HEK293 (cell line): Measurements from ENCODE around the gene ALDH3A1.
A peak's percentile ranks its signal among the peaks of the same experiment; 100 is the strongest.

Source experiments
- CTCF ChIA-PET: fragments of 350-600 bp; formaldehyde crosslinking; extraction: SDS; loops from one replicate; lab custom pipeline; 2021; ENCODE audit warnings: antibody characterized with exemption; lab: Yijun Ruan, JAX
- POLR2A ChIA-PET: fragments of 300-600 bp; formaldehyde crosslinking; extraction: SDS; loops from one replicate; lab custom pipeline; 2020; ENCODE audit warnings: antibody characterized with exemption, inconsistent platforms; lab: Yijun Ruan, JAX
- H3K27ac ChIP-seq: fragments of 200-500 bp; sonication (Bioruptor generic); 2 replicates; pipeline ENCODE4 v1.5.1; 2014; ENCODE audit warnings: low read depth, low read length, control low read depth, inconsistent platforms; ENCODE audit errors: extremely low read depth
- H3K36me3 ChIP-seq, 2 experiments: fragments of 200-500 bp in 1 of 2; sonication (Bioruptor generic) in 1 of 2; 1 replicate in 1 of 2; 2 replicates in 1 of 2; pipeline ENCODE4 v1.5.1; 2014 to 2017; ENCODE audit warnings: inconsistent platforms in 2 of 2, low read length in 2 of 2; ENCODE audit not compliant: control insufficient read depth in 2 of 2, insufficient read depth in 1 of 2
- H3K4me1 ChIP-seq: fragments of 200-500 bp; sonication (Bioruptor generic); 2 replicates; pipeline ENCODE4 v1.5.1; 2014; ENCODE audit warnings: mild to moderate bottlenecking, low read length, inconsistent platforms; ENCODE audit not compliant: control insufficient read depth, insufficient read depth
- H3K4me3 ChIP-seq: 2 replicates; pipeline ENCODE4 v1.5.1; 2011; ENCODE audit warnings: low read depth, mild to moderate bottlenecking, control low read depth, low read length, moderate library complexity
- H3K9me3 ChIP-seq: fragments of 200-500 bp; sonication (Bioruptor generic); 2 replicates; pipeline ENCODE4 v1.5.1; 2014; ENCODE audit warnings: low read depth, low read length, inconsistent platforms; ENCODE audit not compliant: control insufficient read depth, insufficient read depth
- BCL11A ChIP-seq: fragments of 450-650 bp; formaldehyde crosslinking; IDR thresholded peaks from 2 replicates; pipeline ENCODE4 v1.5.1; 2016; ENCODE audit warnings: low read depth, missing biosample characterization, missing genetic modification characterization
- PRDM1 ChIP-seq: fragments of 450-650 bp; formaldehyde crosslinking; IDR thresholded peaks from 2 replicates; pipeline ENCODE4; 2016; ENCODE audit warnings: missing biosample characterization, missing genetic modification characterization
- SETDB1 ChIP-seq: IDR thresholded peaks from one replicate; pipeline ENCODE4 v1.6.1; 2017; ENCODE audit warnings: mild to moderate bottlenecking, low read length, moderate library complexity, mixed read lengths; ENCODE audit not compliant: insufficient read length
- ZBTB17 ChIP-seq: fragments of 450-650 bp; formaldehyde crosslinking; IDR thresholded peaks from 2 replicates; pipeline ENCODE4 v1.5.1; 2016; ENCODE audit warnings: missing biosample characterization, missing genetic modification characterization
- ZFHX2 ChIP-seq: fragments of 450-650 bp; formaldehyde crosslinking; conservative IDR thresholded peaks from 2 replicates; pipeline ENCODE4 v1.5.1; 2016; ENCODE audit warnings: missing biosample characterization, missing genetic modification characterization
- ZFP37 ChIP-seq: fragments of 450-650 bp; formaldehyde crosslinking; IDR thresholded peaks from 2 replicates; pipeline ENCODE4 v1.5.1; 2016; ENCODE audit warnings: missing biosample characterization, missing genetic modification characterization
- ZNF114 ChIP-seq: fragments of 450-650 bp; formaldehyde crosslinking; IDR thresholded peaks from 2 replicates; pipeline ENCODE4 v1.5.0; 2017; ENCODE audit warnings: missing biosample characterization, missing genetic modification characterization
- ZNF133 ChIP-seq: fragments of 450-650 bp; formaldehyde crosslinking; IDR thresholded peaks from 2 replicates; pipeline ENCODE4 v1.5.1; 2016; ENCODE audit warnings: missing biosample characterization, missing genetic modification characterization
- ZNF138 ChIP-seq: fragments of 450-650 bp; formaldehyde crosslinking; IDR thresholded peaks from 2 replicates; pipeline ENCODE4 v1.5.1; 2016; ENCODE audit warnings: missing biosample characterization, missing genetic modification characterization, borderline replicate concordance
- ZNF544 ChIP-seq: fragments of 450-650 bp; formaldehyde crosslinking; IDR thresholded peaks from 2 replicates; pipeline ENCODE4 v1.5.0; 2017; ENCODE audit warnings: missing biosample characterization, missing genetic modification characterization
- ZNF76 ChIP-seq: fragments of 450-650 bp; formaldehyde crosslinking; IDR thresholded peaks from 2 replicates; pipeline ENCODE4; 2016; ENCODE audit warnings: low read depth, missing biosample characterization, missing genetic modification characterization, borderline replicate concordance
- TF ChIP-seq, protein P1 (sequence below): fragments of 450-650 bp; formaldehyde crosslinking; IDR thresholded peaks from 2 replicates; pipeline ENCODE4 v1.5.1; 2017; ENCODE audit warnings: missing biosample characterization, missing genetic modification characterization

Gene ALDH3A1

DNA sequence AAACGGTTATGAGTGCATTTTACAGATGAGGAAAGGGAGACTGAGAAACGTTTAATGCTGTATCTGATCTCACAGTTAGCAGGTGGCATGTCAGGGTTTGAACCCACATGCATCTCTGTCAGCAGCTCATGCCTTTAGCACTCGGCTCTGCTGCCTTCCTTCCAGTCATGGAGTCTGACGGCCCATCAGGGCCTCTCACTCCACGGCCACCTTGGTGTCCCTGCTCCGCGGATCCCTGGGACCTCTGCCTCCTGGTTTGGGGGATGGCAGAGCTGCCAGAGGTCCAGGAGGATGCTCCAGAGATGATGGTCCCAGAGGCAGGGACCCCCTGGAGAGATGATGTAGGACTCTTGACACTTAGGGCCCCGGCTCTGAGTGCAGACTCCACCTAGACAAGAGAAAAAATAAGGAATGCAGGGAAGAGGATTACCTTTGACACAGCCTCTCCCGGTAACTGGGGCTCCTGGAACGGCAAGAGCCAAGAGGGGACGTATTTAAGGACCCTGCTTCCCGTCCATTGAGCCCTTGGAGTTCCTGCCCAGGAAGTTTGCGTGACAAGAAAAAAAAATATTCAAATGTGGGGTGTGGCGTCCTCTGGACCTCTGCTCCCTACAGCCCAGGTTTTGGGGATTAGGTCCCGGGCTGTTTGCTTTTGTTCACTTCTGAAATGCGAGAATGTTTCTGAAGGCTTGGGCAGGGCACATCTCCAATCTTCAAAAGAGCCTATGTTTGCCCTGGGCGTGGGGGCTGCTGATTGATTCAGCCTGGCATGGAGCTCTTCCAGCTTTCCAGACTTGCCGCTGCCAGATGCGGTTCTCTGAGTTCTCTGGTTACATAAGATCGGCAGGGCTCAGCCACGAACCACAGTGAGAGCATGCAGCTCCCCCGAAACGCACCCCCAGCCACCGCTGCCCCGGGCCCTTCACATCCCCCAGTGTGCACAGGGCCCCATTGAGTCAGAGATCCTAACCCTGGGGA, at the start of gene ALDH3A1:
TSS of gene ALDH3A1 (minus strand) at position 470 of the 978 bp plus-strand sequence. CDS start 3,169 bp downstream, outside the sequence.
- ChIA-PET CTCF (interaction anchor here (0.6 to 1.6 kb wide), 6 partner anchors 14 to 321 kb away, joined by 3 to 13 read pairs (median 4); no protein-coding TSS in a partner anchor), POLR2A (no interaction called here)
- H3K9me3 ChIP-seq: no peaks in the 10 kb centered on the region
- TF ChIP-seq BCL11A (tag by site-specific recombination) (no peak), ZFP37 (tag by site-specific recombination) (no peak), ZBTB17 (tag by site-specific recombination) (0 out of 2 replicates have a peak, but pooled peaks have one; percentile 23), ZNF544 (no peak)
- TF ChIP-seq, protein P1, sequence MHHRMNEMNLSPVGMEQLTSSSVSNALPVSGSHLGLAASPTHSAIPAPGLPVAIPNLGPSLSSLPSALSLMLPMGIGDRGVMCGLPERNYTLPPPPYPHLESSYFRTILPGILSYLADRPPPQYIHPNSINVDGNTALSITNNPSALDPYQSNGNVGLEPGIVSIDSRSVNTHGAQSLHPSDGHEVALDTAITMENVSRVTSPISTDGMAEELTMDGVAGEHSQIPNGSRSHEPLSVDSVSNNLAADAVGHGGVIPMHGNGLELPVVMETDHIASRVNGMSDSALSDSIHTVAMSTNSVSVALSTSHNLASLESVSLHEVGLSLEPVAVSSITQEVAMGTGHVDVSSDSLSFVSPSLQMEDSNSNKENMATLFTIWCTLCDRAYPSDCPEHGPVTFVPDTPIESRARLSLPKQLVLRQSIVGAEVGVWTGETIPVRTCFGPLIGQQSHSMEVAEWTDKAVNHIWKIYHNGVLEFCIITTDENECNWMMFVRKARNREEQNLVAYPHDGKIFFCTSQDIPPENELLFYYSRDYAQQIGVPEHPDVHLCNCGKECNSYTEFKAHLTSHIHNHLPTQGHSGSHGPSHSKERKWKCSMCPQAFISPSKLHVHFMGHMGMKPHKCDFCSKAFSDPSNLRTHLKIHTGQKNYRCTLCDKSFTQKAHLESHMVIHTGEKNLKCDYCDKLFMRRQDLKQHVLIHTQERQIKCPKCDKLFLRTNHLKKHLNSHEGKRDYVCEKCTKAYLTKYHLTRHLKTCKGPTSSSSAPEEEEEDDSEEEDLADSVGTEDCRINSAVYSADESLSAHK (tag by site-specific recombination): no peak
- H3K4me1 ChIP-seq: peaks cover 3% of the 10 kb centered on the region; the same call in 1 of the 2 replicates
- H3K4me3 ChIP-seq: no peak within 1 kb of the TSS
- H3K27ac ChIP-seq: no peak within 1 kb of the TSS
- no peaks in the 10 kb centered on the region for H3K36me3 ChIP-seq

DNA sequence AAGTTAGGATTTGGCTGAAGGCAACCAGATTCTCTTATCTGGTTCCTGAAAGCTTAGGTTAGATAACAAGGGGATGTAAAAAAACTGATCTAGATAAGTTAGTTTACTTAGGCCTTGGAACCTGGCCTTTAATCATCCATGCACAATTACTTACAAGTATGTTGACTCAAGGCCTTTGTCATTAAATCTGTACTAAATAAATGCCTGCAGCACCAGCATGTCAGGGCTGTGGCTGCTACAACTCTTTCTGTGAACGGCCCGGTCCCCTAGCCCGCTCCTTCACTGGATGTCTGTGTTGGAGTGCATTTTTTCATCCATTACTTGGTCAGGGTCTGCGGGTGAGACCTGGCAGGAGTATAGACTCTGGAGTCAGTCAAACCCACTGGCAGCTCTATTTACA, 48.4 kb upstream of the ALDH3A1 start:
- H3K4me1 ChIP-seq: 0 out of 2 replicates have a peak, but pooled peaks cover 3% of the 10 kb centered on the region
- peaks cover 82 to 93% of the 10 kb centered on the region in 2 experiments for H3K36me3 ChIP-seq
- H3K9me3 ChIP-seq: no peaks in the 10 kb centered on the region
- TF ChIP-seq SETDB1 (peak; percentile 78), ZNF138 (tag by site-specific recombination) (no peak)
- POLR2A ChIA-PET: no interaction called here
- H3K27ac ChIP-seq: no peak overlapping the region; the same call in 1 of the 2 replicates
- no peak overlapping the region for H3K4me3 ChIP-seq
- CTCF ChIA-PET: interaction anchor here (0.5 to 1.6 kb wide), 3 partner anchors 16 to 30 kb away, joined by 3 read pairs; no protein-coding TSS in a partner anchor

DNA sequence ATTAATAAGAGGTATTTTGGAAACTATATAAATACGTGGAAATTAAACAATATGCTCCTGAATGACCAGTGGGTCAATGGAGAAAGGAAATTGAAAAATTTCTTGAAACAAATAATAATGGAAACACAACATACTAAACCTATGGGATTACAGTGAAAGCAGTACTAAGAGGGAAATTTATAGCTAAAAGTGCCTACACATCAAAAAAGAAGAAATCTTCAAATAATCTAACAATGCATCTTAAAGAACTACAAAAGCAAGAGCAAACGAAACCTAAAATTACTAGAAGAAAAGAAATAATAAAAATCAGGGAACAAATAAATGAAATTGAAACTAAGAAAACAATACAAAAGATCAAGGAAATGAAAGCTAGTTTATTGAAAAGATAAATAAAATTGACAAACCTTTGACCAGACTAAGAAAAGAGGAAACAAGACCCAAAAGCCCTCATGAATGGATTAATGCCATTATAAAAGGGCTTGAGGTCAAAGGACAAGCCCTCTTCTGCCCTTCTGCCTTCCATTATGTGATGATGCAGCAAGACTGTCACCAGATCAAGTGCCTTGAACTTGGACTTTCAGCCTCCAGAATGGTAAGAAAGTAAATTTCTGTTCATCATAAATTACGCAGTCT, 43.9 kb upstream of the ALDH3A1 start:
- 0 out of 2 replicates have a peak, but pooled peaks cover 3% of the 10 kb centered on the region for H3K4me1 ChIP-seq
- H3K4me3 ChIP-seq: no peak overlapping the region
- H3K9me3 ChIP-seq: no peaks in the 10 kb centered on the region
- H3K36me3 ChIP-seq: peaks cover 70 to 83% of the 10 kb centered on the region in 2 experiments
- H3K27ac ChIP-seq: no peak overlapping the region; the same call in 1 of the 2 replicates
- ChIA-PET POLR2A (interaction anchor here (1.0 kb wide), 1 partner anchor 47 kb away, joined by 4 read pairs; no protein-coding TSS in a partner anchor), CTCF (interaction anchor here (1.0 to 1.4 kb wide), 3 partner anchors 24 to 25 kb away, joined by 4 to 5 read pairs (median 4); no protein-coding TSS in a partner anchor)
- no peak for TF ChIP-seq ZNF133 (tag by site-specific recombination)
- no peak for TF ChIP-seq ZNF114 (tag by site-specific recombination)
- TF ChIP-seq PRDM1 (tag by site-specific recombination): 0 out of 2 replicates have a peak, but pooled peaks have one; percentile 35

DNA sequence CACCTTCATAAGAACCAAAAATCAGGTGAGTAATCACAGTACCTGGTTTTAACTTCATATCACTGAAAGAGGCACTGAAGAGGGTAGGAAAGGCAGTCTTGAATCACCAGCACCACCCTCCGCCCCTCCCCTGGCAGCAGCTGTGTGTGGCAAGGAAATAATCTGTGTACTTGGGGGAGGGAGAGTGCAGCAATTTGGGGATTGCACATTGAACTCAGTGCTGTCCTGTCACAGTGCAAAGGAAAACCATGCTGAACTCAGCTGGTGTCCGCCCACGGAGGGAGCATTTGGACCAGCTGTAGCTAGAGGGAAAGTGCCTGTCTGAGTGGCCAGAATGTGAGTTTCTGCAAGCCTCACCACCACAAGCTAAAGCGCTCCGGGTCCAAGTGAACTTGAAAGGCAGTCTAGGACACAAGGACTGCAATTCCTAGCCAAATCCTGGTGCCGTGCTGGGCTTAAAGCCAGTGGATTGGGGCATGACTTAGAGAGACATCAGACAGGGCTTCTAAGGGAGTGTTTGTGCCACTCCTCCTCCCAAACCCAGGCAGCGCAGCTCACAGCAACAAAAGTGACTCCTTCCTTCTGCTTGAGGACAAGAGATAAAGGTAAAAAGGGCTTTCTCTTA, 39.7 kb upstream of the ALDH3A1 start:
- ChIA-PET CTCF (interaction anchor here (0.5 to 1.0 kb wide), 5 partner anchors 22 to 286 kb away, joined by 3 to 6 read pairs (median 3); no protein-coding TSS in a partner anchor), POLR2A (no interaction called here)
- H3K4me3 ChIP-seq: no peak overlapping the region
- no peaks in the 10 kb centered on the region for H3K9me3 ChIP-seq
- no peak overlapping the region for H3K27ac ChIP-seq
- H3K36me3 ChIP-seq: peaks cover 52 to 71% of the 10 kb centered on the region in 2 experiments
- TF ChIP-seq ZFHX2 (peak; percentile 60), ZNF76 (tag by site-specific recombination) (no peak)
- no peaks in the 10 kb centered on the region for H3K4me1 ChIP-seq
